ENCODE measurements around the gene FASTKD2.

FASTKD2 gene

DNA sequence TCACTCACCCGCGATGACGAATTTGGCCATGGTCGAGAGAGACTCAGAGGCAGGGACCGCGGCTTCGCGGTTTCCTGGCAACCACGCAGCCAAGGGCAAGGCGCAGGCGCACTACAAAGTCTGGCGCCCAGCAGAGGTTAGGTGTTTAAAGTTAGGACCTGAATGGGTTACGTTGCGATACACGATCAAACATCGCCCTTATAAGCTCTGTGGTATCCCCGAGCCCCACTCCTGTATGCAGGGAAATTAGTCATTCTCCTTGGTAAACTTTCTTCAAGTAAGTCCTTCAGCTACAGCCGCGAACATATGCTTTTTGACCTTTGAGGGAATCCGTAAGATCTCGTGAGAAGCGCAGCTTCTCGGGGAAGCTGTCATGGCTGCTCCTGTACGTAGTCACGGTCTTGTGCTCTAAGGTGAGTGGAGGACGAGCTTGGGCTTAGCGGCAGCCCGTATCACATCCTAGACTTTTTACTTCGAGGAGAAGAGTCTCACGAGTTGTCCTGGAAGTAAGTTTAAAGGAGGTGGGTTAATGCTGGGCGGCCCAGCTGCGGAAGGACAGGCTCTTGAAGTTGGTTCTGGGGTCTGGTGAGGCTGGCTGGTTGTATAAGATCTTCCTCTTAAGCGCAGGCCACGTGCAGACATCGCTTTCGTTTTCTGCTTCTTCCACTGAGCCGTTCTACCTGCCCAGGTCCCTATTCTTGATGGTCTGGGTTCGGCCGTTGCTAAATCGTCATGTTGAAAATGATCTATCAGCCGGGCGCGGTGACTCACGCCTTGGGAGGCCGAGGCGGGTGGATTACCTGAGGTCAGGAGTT is at the start of gene FASTKD2, which contains the start of gene MDH1B:
Gene FASTKD2 (plus strand): TSS at position 365 of the 815 bp plus-strand sequence. CDS start 1,088 bp downstream, outside the sequence.
Gene MDH1B (minus strand): TSS at position 87 of the 815 bp plus-strand sequence. CDS start 57 bp downstream, at position 30.
- ChIA-PET CTCF (interaction anchor here (0.6 to 2.3 kb wide), 4 partner anchors 16 to 860 kb away, joined by 3 to 10 read pairs (median 4); partner anchors contain the start of gene METTL21A), POLR2A (interaction anchor here (0.6 to 0.7 kb wide), 2 partner anchors 8 to 307 kb away, joined by 5 to 6 read pairs; no protein-coding TSS in a partner anchor)
- Histone ChIP-seq H3K9me3 (ENCODE audit: control insufficient read depth, insufficient read depth, low read depth, low read length) (no peaks in the 10 kb centered on the region), H3K4me3 (ENCODE audit: low read depth, low read length) (peak within 1 kb of the TSS; percentile 92), H3K36me3 (ENCODE audit: control insufficient read depth in 2 of 2, insufficient read depth in 1 of 2, low read length in 2 of 2) (peaks cover 0 to 30% of the 10 kb centered on the region in 2 experiments), H3K27ac (ENCODE audit: extremely low read depth, low read depth, low read length) (peak within 1 kb of the TSS; percentile 26; the same call in 1 of the 2 replicates), H3K4me1 (ENCODE audit: control insufficient read depth, insufficient read depth, low read length) (no peaks in the 10 kb centered on the region)
- no peak for TF ChIP-seq MZF1 (tag by site-specific recombination; IDR thresholded peaks at IDR 0.05; ENCODE audit: borderline replicate concordance)
- TF ChIP-seq TCF7L2 (IDR thresholded peaks at IDR 0.05; ENCODE audit: borderline replicate concordance, low read depth, low read length), result no peak
- peak; percentile 3; the same call in 1 of the 2 replicates for TF ChIP-seq ZNF76 (tag by site-specific recombination; IDR thresholded peaks at IDR 0.05; ENCODE audit: borderline replicate concordance, low read depth)
- TF ChIP-seq ZNF223 (tag by site-specific recombination; IDR thresholded peaks at IDR 0.05), result no peak
- TF ChIP-seq, protein P1, sequence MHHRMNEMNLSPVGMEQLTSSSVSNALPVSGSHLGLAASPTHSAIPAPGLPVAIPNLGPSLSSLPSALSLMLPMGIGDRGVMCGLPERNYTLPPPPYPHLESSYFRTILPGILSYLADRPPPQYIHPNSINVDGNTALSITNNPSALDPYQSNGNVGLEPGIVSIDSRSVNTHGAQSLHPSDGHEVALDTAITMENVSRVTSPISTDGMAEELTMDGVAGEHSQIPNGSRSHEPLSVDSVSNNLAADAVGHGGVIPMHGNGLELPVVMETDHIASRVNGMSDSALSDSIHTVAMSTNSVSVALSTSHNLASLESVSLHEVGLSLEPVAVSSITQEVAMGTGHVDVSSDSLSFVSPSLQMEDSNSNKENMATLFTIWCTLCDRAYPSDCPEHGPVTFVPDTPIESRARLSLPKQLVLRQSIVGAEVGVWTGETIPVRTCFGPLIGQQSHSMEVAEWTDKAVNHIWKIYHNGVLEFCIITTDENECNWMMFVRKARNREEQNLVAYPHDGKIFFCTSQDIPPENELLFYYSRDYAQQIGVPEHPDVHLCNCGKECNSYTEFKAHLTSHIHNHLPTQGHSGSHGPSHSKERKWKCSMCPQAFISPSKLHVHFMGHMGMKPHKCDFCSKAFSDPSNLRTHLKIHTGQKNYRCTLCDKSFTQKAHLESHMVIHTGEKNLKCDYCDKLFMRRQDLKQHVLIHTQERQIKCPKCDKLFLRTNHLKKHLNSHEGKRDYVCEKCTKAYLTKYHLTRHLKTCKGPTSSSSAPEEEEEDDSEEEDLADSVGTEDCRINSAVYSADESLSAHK (tag by site-specific recombination; IDR thresholded peaks at IDR 0.05), result no peak
- TF ChIP-seq ZNF2 (tag by site-specific recombination; IDR thresholded peaks at IDR 0.05), result 0 out of 2 replicates have a peak, but pooled peaks have one; percentile 13
- TF ChIP-seq, protein P2, sequence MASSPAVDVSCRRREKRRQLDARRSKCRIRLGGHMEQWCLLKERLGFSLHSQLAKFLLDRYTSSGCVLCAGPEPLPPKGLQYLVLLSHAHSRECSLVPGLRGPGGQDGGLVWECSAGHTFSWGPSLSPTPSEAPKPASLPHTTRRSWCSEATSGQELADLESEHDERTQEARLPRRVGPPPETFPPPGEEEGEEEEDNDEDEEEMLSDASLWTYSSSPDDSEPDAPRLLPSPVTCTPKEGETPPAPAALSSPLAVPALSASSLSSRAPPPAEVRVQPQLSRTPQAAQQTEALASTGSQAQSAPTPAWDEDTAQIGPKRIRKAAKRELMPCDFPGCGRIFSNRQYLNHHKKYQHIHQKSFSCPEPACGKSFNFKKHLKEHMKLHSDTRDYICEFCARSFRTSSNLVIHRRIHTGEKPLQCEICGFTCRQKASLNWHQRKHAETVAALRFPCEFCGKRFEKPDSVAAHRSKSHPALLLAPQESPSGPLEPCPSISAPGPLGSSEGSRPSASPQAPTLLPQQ (tag by site-specific recombination; IDR thresholded peaks at IDR 0.05), result peak; percentile 96
- TF ChIP-seq, protein P3, sequence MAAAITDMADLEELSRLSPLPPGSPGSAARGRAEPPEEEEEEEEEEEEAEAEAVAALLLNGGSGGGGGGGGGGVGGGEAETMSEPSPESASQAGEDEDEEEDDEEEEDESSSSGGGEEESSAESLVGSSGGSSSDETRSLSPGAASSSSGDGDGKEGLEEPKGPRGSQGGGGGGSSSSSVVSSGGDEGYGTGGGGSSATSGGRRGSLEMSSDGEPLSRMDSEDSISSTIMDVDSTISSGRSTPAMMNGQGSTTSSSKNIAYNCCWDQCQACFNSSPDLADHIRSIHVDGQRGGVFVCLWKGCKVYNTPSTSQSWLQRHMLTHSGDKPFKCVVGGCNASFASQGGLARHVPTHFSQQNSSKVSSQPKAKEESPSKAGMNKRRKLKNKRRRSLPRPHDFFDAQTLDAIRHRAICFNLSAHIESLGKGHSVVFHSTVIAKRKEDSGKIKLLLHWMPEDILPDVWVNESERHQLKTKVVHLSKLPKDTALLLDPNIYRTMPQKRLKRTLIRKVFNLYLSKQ (tag by site-specific recombination; IDR thresholded peaks at IDR 0.05; ENCODE audit: borderline replicate concordance), result no peak
- no peak for TF ChIP-seq ZNF169 (tag by site-specific recombination; IDR thresholded peaks at IDR 0.05)
- no peak for TF ChIP-seq KLF16 (tag by site-specific recombination; IDR thresholded peaks at IDR 0.05)
- 0 out of 2 replicates have a peak, but pooled peaks have one; percentile 20 for TF ChIP-seq ZNF660 (tag by site-specific recombination; IDR thresholded peaks at IDR 0.05)
- TF ChIP-seq, protein P4, sequence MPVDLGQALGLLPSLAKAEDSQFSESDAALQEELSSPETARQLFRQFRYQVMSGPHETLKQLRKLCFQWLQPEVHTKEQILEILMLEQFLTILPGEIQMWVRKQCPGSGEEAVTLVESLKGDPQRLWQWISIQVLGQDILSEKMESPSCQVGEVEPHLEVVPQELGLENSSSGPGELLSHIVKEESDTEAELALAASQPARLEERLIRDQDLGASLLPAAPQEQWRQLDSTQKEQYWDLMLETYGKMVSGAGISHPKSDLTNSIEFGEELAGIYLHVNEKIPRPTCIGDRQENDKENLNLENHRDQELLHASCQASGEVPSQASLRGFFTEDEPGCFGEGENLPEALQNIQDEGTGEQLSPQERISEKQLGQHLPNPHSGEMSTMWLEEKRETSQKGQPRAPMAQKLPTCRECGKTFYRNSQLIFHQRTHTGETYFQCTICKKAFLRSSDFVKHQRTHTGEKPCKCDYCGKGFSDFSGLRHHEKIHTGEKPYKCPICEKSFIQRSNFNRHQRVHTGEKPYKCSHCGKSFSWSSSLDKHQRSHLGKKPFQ (tag by site-specific recombination; IDR thresholded peaks at IDR 0.05), result no peak
- TF ChIP-seq ZNF394 (tag by site-specific recombination; IDR thresholded peaks at IDR 0.05; ENCODE audit: borderline replicate concordance), result peak; percentile 97
- TF ChIP-seq, protein P5, sequence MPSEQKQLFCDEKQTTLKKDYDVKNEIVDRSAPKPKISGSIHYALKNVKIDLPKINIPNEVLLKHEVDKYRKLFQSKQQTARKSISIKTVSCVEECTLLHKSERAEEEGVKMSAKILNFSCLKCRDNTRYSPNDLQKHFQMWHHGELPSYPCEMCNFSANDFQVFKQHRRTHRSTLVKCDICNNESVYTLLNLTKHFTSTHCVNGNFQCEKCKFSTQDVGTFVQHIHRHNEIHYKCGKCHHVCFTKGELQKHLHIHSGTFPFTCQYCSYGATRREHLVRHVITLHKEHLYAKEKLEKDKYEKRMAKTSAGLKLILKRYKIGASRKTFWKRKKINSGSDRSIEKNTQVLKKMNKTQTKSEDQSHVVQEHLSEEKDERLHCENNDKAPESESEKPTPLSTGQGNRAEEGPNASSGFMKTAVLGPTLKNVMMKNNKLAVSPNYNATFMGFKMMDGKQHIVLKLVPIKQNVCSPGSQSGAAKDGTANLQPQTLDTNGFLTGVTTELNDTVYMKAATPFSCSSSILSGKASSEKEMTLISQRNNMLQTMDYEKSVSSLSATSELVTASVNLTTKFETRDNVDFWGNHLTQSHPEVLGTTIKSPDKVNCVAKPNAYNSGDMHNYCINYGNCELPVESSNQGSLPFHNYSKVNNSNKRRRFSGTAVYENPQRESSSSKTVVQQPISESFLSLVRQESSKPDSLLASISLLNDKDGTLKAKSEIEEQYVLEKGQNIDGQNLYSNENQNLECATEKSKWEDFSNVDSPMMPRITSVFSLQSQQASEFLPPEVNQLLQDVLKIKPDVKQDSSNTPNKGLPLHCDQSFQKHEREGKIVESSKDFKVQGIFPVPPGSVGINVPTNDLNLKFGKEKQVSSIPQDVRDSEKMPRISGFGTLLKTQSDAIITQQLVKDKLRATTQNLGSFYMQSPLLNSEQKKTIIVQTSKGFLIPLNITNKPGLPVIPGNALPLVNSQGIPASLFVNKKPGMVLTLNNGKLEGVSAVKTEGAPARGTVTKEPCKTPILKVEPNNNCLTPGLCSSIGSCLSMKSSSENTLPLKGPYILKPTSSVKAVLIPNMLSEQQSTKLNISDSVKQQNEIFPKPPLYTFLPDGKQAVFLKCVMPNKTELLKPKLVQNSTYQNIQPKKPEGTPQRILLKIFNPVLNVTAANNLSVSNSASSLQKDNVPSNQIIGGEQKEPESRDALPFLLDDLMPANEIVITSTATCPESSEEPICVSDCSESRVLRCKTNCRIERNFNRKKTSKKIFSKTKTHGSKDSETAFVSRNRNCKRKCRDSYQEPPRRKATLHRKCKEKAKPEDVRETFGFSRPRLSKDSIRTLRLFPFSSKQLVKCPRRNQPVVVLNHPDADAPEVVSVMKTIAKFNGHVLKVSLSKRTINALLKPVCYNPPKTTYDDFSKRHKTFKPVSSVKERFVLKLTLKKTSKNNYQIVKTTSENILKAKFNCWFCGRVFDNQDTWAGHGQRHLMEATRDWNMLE (tag by site-specific recombination; conservative IDR thresholded peaks at IDR 0.05; ENCODE audit: low read depth), result peak; percentile 54
- peak; percentile 83 for TF ChIP-seq YY1 (tag by site-specific recombination; IDR thresholded peaks at IDR 0.05)
- TF ChIP-seq, protein P6, sequence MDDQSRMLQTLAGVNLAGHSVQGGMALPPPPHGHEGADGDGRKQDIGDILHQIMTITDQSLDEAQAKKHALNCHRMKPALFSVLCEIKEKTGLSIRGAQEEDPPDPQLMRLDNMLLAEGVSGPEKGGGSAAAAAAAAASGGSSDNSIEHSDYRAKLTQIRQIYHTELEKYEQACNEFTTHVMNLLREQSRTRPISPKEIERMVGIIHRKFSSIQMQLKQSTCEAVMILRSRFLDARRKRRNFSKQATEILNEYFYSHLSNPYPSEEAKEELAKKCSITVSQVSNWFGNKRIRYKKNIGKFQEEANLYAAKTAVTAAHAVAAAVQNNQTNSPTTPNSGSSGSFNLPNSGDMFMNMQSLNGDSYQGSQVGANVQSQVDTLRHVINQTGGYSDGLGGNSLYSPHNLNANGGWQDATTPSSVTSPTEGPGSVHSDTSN (CRISPR knock-in tag; IDR thresholded peaks at IDR 0.05), result no peak
- TF ChIP-seq, protein P7, sequence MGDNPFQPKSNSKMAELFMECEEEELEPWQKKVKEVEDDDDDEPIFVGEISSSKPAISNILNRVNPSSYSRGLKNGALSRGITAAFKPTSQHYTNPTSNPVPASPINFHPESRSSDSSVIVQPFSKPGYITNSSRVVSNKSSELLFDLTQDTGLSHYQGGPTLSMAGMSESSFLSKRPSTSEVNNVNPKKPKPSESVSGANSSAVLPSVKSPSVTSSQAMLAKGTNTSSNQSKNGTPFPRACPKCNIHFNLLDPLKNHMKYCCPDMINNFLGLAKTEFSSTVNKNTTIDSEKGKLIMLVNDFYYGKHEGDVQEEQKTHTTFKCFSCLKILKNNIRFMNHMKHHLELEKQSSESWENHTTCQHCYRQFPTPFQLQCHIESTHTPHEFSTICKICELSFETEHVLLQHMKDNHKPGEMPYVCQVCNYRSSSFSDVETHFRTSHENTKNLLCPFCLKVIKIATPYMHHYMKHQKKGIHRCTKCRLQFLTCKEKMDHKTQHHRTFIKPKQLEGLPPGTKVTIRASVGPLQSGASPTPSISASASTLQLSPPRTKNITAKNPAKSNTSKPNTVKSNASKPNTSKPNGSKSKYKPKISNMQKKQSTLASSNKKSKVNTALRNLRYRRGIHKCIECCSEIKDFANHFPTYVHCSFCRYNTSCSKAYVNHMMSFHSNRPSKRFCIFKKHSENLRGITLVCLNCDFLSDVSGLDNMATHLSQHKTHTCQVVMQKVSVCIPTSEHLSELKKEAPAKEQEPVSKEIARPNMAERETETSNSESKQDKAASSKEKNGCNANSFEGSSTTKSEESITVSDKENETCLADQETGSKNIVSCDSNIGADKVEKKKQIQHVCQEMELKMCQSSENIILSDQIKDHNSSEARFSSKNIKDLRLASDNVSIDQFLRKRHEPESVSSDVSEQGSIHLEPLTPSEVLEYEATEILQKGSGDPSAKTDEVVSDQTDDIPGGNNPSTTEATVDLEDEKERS (tag by site-specific recombination; IDR thresholded peaks at IDR 0.05), result no peak
- no peak for TF ChIP-seq ZNF324 (tag by site-specific recombination; IDR thresholded peaks at IDR 0.05)
